OCI-LY1 (cell line): ENCODE measurements around the gene TSPY9.
"Not testable (repeated sequence)": the region's sequence is repeated elsewhere in the genome, so short reads cannot be mapped to it uniquely, and the experiment has no call there.

Experiments used
- H2AFZ ChIP-seq: fragments of 200-600 bp; sonication (generic), shearing (Covaris generic); 2 replicates; pipeline ENCODE4 v1.6.0; 2014; ENCODE audit warnings: antibody characterized with exemption, mild to moderate bottlenecking, low read length
- H3F3A ChIP-seq: fragments of 200-600 bp; sonication (generic), shearing (Covaris generic); 2 replicates; pipeline ENCODE4 v1.6.0; 2014; ENCODE audit warnings: mild to moderate bottlenecking, antibody characterized with exemption, low read length, moderate library complexity; ENCODE audit not compliant: insufficient read depth
- H3K27ac ChIP-seq: fragments of 200-600 bp; sonication (generic); 2 replicates; pipeline ENCODE4 v1.5.1; 2014; ENCODE audit warnings: low read length, mixed run types, mild to moderate bottlenecking, low read depth; ENCODE audit not compliant: poor library complexity, severe bottlenecking
- H3K27me3 ChIP-seq: fragments of 200-600 bp; sonication (generic); 2 replicates; pipeline ENCODE4 v1.6.0; 2014; ENCODE audit warnings: antibody characterized with exemption, mild to moderate bottlenecking, low read length, moderate library complexity; ENCODE audit not compliant: insufficient read depth
- H3K36me3 ChIP-seq: fragments of 200-600 bp; sonication (generic); 2 replicates; pipeline ENCODE4 v1.6.1; 2014; ENCODE audit warnings: mild to moderate bottlenecking, antibody characterized with exemption, low read length, moderate library complexity, mixed read lengths; ENCODE audit not compliant: insufficient read depth
- H3K4me1 ChIP-seq: fragments of 200-600 bp; sonication (generic); 2 replicates; pipeline ENCODE4 v1.5.1; 2014; ENCODE audit warnings: mild to moderate bottlenecking, low read length, moderate library complexity; ENCODE audit not compliant: insufficient read depth, severe bottlenecking
- H3K4me2 ChIP-seq: fragments of 200-600 bp; sonication (generic), shearing (Covaris generic); 2 replicates; pipeline ENCODE4 v1.6.1; 2014; ENCODE audit warnings: low read length
- H3K4me3 ChIP-seq: fragments of 200-600 bp; sonication (generic); 2 replicates; pipeline ENCODE4 v1.5.1; 2014; ENCODE audit warnings: low read length, low read depth, mild to moderate bottlenecking, mixed read lengths; ENCODE audit not compliant: poor library complexity, severe bottlenecking
- H3K79me2 ChIP-seq: fragments of 200-600 bp; shearing (Covaris generic); 2 replicates; pipeline ENCODE4 v1.6.1; 2016; ENCODE audit warnings: mixed run types, low read length, mixed read lengths; ENCODE audit not compliant: insufficient read depth
- H3K9ac ChIP-seq: fragments of 200-600 bp; sonication (generic), shearing (Covaris generic); 2 replicates; pipeline ENCODE4 v1.6.1; 2014; ENCODE audit warnings: mild to moderate bottlenecking, low read length, mixed read lengths
- H3K9me2 ChIP-seq: fragments of 200-600 bp; sonication (generic), shearing (Covaris generic); 2 replicates; pipeline ENCODE4 v1.6.1; 2014; ENCODE audit warnings: low read depth, mild to moderate bottlenecking, low read length, mixed read lengths
- H3K9me3 ChIP-seq: fragments of 200-600 bp; shearing (Covaris generic); 2 replicates; pipeline ENCODE4 v1.6.1; 2014; ENCODE audit warnings: low read length, mixed read lengths
- H4K20me1 ChIP-seq: fragments of 200-600 bp; sonication (generic), shearing (Covaris generic); 2 replicates; pipeline ENCODE4 v1.6.0; 2016; ENCODE audit warnings: mild to moderate bottlenecking, low read length; ENCODE audit not compliant: insufficient read depth

The TSPY9 gene, protein sequence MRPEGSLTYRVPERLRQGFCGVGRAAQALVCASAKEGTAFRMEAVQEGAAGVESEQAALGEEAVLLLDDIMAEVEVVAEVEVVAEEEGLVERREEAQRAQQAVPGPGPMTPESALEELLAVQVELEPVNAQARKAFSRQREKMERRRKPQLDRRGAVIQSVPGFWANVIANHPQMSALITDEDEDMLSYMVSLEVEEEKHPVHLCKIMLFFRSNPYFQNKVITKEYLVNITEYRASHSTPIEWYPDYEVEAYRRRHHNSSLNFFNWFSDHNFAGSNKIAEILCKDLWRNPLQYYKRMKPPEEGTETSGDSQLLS

DNA sequence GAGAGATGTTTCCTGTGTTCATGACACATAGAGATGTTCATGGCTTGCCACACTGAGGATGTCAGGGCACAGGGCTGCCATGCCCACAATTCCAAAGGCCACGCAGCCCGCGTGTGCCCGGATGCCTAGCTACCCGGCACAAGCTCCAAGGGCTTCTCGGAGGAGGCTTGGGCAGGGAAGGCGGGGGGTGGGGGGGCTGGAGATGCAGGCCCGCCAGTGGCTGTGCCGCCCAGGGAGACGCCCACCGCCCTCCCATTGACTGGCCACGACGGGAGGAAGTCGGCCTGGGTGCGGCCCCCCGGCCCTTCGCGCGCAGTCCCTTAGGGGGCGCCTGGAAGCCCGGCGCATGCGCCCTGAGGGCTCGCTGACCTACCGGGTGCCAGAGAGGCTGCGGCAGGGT lies at the start of gene TSPY9:
TSS of gene TSPY9 (plus strand) at position 301 of the 400 bp plus-strand sequence. CDS start at position 347, 46 bp downstream.
- H3K9me2 ChIP-seq, H3K27me3 ChIP-seq, H4K20me1 ChIP-seq, H3K4me2 ChIP-seq, H3K27ac ChIP-seq, H3K4me1 ChIP-seq, H2AFZ ChIP-seq, H3K9ac ChIP-seq, H3K4me3 ChIP-seq, H3K36me3 ChIP-seq, H3F3A ChIP-seq, H3K79me2 ChIP-seq, H3K9me3 ChIP-seq: not testable (repeated sequence)

DNA sequence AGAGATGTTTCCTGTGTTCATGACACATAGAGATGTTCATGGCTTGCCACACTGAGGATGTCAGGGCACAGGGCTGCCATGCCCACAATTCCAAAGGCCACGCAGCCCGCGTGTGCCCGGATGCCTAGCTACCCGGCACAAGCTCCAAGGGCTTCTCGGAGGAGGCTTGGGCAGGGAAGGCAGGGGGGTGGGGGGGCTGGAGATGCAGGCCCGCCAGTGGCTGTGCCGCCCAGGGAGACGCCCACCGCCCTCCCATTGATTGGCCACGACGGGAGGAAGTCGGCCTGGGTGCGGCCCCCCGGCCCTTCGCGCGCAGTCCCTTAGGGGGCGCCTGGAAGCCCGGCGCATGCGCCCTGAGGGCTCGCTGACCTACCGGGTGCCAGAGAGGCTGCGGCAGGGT lies 20.4 kb upstream of the TSPY9 start, which contains the start of gene TSPY1:
TSS of gene TSPY1 (plus strand) at position 301 of the 400 bp plus-strand sequence. CDS start at position 347, 46 bp downstream.
- H4K20me1 ChIP-seq, H2AFZ ChIP-seq, H3K79me2 ChIP-seq, H3K9ac ChIP-seq, H3K4me1 ChIP-seq, H3K4me3 ChIP-seq, H3K4me2 ChIP-seq, H3K36me3 ChIP-seq, H3K27ac ChIP-seq, H3K9me3 ChIP-seq, H3K9me2 ChIP-seq, H3K27me3 ChIP-seq, H3F3A ChIP-seq: not testable (repeated sequence)

DNA sequence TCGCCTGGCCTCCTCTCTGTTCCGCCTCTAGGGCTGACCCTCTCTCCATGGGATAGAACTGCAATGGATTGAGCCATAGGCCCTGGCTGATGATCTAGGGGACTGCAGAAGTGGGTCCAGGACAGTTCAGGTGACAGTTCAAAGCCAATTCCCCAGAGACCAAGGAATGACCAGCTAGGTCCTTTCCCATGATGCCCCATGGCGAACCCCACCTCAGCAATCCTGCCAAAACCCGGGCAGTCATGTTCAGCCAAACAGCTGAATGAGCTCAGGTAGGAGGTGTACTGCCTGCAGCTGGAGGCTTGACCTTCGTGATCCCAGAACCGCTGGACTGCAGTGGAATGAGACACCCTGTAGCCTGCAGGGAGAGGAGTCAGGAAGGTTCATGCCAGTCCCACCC lies 17.3 kb downstream of the TSPY9 start:
- H3K36me3 ChIP-seq, H3K4me1 ChIP-seq, H3K9me3 ChIP-seq, H3K79me2 ChIP-seq, H2AFZ ChIP-seq, H3K4me3 ChIP-seq, H3K9me2 ChIP-seq, H3F3A ChIP-seq, H3K27me3 ChIP-seq, H4K20me1 ChIP-seq, H3K27ac ChIP-seq, H3K4me2 ChIP-seq, H3K9ac ChIP-seq: not testable (repeated sequence)

DNA sequence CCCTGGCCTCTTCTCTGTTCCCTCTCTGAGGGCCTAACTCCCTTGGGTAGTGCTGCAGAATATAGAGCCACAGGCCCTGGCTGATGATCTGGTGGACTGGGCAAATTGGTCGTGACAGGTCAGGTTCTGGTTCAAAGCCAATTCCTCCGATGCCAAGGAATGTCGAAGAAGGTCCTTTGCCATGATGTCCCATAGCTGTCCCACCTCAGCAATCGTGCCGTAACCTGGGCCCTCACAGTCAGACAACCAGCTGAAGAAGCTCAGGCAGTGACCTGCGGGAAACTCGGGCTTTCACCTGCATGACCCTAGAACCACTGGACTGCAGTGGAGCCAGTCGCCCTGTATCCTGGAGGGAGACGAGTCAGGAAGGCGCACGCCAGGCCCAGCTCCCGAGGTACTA lies 29.2 kb downstream of the TSPY9 start:
- not testable (repeated sequence) for H3F3A ChIP-seq, H3K4me1 ChIP-seq, H3K36me3 ChIP-seq, H3K4me3 ChIP-seq, H3K9ac ChIP-seq, H3K9me3 ChIP-seq, H3K27ac ChIP-seq, H2AFZ ChIP-seq, H3K9me2 ChIP-seq, H3K27me3 ChIP-seq, H3K4me2 ChIP-seq, H4K20me1 ChIP-seq, H3K79me2 ChIP-seq

DNA sequence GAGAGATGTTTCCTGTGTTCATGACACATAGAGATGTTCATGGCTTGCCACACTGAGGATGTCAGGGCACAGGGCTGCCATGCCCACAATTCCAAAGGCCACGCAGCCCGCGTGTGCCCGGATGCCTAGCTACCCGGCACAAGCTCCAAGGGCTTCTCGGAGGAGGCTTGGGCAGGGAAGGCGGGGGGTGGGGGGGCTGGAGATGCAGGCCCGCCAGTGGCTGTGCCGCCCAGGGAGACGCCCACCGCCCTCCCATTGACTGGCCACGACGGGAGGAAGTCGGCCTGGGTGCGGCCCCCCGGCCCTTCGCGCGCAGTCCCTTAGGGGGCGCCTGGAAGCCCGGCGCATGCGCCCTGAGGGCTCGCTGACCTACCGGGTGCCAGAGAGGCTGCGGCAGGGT lies 40.5 kb downstream of the TSPY9 start, which contains the start of gene TSPY10:
TSS of gene TSPY10 (plus strand) at position 301 of the 400 bp plus-strand sequence. CDS start at position 347, 46 bp downstream.
- not testable (repeated sequence) for H3K4me1 ChIP-seq, H3K9me2 ChIP-seq, H3K36me3 ChIP-seq, H3F3A ChIP-seq, H3K79me2 ChIP-seq, H3K4me3 ChIP-seq, H3K27me3 ChIP-seq, H3K27ac ChIP-seq, H2AFZ ChIP-seq, H3K4me2 ChIP-seq, H4K20me1 ChIP-seq, H3K9ac ChIP-seq, H3K9me3 ChIP-seq
